Lung (tissue), 12 donors: Measurements from ENCODE around the gene MALT1. TPM values are rescaled to one million over a fixed set of nuclear protein-coding genes. Genes with fewer than 3 reads are reported as not detected.
"Not testable (repeated sequence)": the region's sequence is repeated elsewhere in the genome, so short reads cannot be mapped to it uniquely, and the experiment has no call there.

Source experiments
- ATAC-seq: fragments of 200-7000 bp; cut with Tn5 transposase; one replicate; pipeline ENCODE4 v1.9.1; 2020; ENCODE audit warnings: moderate number of reproducible peaks; ENCODE audit not compliant: insufficient read depth, low FRiP score
- DNase-seq, 3 donors: peaks; one replicate each; pipeline ENCODE4 v3.0.0-alpha.2; 2013 to 2017
- H3K27ac ChIP-seq, 2 donors: one replicate each; pipeline ENCODE4 v1.5.1; 2013; ENCODE audit warnings: mild to moderate bottlenecking in 2 of 2, moderate library complexity in 2 of 2, control low read depth in 1 of 2, inconsistent platforms in 1 of 2, low read depth in 1 of 2, low read length in 1 of 2
- H3K27me3 ChIP-seq, 3 donors: one replicate each; pipeline ENCODE4 v1.5.1; 2013; ENCODE audit warnings: low read length in 2 of 3; ENCODE audit not compliant: control insufficient read depth in 3 of 3, insufficient read depth in 3 of 3
- H3K36me3 ChIP-seq, 4 donors: one replicate each; pipeline ENCODE4 v1.5.1; 2013; ENCODE audit warnings: low read length in 4 of 4, mild to moderate bottlenecking in 1 of 4, moderate library complexity in 1 of 4; ENCODE audit not compliant: control insufficient read depth in 4 of 4, insufficient read depth in 4 of 4
- H3K4me1 ChIP-seq, 5 donors: one replicate each; pipeline ENCODE4 v1.5.1; 2013; ENCODE audit warnings: low read length in 5 of 5, mild to moderate bottlenecking in 2 of 5, moderate library complexity in 1 of 5; ENCODE audit not compliant: control insufficient read depth in 5 of 5, insufficient read depth in 5 of 5
- H3K4me3 ChIP-seq: one replicate; pipeline ENCODE4 v1.5.1; 2013; ENCODE audit warnings: mild to moderate bottlenecking, control low read depth, moderate library complexity
- H3K9ac ChIP-seq, 2 donors: one replicate each; pipeline ENCODE4 v1.5.1; 2013; ENCODE audit warnings: low read length in 2 of 2, control low read depth in 1 of 2; ENCODE audit not compliant: insufficient read depth in 1 of 2
- H3K9me3 ChIP-seq, 4 donors: one replicate each; pipeline ENCODE4 v1.5.1; 2013; ENCODE audit warnings: low read length in 3 of 4, mild to moderate bottlenecking in 1 of 4, moderate library complexity in 1 of 4; ENCODE audit not compliant: control insufficient read depth in 4 of 4, insufficient read depth in 3 of 4
- WGBS, 2 donors: extraction: QIAGEN DNeasy Blood & Tissue Kit; methylation state at CpG; one replicate each; pipeline ENCODE4 v1.1.7; 2013; 5-methylcytosine and 5-hydroxymethylcytosine counted together
- polyA plus RNA-seq, 2 donors: library from polyadenylated mRNA; stranded (reverse); fragments of 200-250 nt; gene quantifications; one replicate each; pipeline ENCODE4 v1.2.1, GENCODE V29; 2013
- total RNA-seq, 2 donors: library from RNA; depleted of rRNA in 1 of 2; stranded (reverse); fragments of >200 nt in 1 of 2; gene quantifications; one replicate each; pipeline ENCODE4 v1.2.1, GENCODE V29; 2014 to 2021
- TF ChIP-seq, protein P1 (sequence below): IDR thresholded peaks from 2 replicates; pipeline ENCODE4 v1.5.1; 2012; ENCODE audit warnings: mild to moderate bottlenecking; ENCODE audit errors: control extremely low read depth, extremely low read depth
- donor health status: control.
- donor health status: control.
- donor health status: Bipolar disorder and iron deficiency.
- donor health status: healthy.
- donor health status: DM: yes; HTN: yes; CAD: no.

Gene MALT1
- total and polyA plus RNA-seq, 4 donors, result 6.1 to 35.6 (median 12.9) TPM

DNA sequence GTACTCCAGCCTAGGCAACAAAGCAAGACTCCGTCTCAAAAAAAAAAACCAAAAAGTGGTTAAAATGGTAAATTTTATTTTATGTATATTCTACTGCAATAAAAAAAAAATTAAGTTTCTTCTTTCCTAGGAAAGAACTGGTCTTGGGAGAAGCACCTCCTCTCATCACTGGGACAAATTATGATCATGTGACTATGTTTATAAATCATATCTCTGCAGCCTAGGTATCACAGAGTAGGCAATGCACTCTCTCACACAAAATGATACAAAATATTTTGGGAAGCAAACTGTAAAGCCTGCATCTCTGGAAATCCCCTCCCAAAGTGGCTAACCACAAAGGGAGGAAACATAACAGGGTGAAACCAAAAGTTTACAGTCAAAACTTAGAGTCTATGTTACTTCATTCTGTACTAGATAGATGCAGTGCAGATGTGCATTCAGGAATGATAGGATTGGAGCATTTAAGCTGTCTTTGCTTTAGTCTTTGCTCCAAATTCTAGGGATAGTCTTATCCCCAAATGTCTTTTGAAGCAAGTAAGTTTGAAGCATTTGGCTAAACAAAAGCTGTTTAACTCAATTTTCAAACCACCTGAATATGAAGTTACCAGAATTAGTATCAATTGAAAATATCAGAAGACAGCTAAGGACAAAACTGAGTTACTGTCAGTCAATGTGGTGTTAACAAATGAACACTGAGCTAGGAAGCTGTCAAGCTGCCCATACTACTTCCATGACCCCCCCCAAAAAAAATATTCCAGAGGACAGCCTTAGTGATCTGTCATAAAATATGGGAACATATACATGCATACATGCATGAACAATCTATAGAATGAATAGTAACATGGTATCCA lies 21.1 kb upstream of the MALT1 start:
- no peak overlapping the region for H3K9ac ChIP-seq
- H3K4me3 ChIP-seq, result no peak overlapping the region
- H3K27me3 ChIP-seq, result no peaks in the 10 kb centered on the region
- H3K36me3 ChIP-seq, result no peaks in the 10 kb centered on the region
- TF ChIP-seq, protein P1, sequence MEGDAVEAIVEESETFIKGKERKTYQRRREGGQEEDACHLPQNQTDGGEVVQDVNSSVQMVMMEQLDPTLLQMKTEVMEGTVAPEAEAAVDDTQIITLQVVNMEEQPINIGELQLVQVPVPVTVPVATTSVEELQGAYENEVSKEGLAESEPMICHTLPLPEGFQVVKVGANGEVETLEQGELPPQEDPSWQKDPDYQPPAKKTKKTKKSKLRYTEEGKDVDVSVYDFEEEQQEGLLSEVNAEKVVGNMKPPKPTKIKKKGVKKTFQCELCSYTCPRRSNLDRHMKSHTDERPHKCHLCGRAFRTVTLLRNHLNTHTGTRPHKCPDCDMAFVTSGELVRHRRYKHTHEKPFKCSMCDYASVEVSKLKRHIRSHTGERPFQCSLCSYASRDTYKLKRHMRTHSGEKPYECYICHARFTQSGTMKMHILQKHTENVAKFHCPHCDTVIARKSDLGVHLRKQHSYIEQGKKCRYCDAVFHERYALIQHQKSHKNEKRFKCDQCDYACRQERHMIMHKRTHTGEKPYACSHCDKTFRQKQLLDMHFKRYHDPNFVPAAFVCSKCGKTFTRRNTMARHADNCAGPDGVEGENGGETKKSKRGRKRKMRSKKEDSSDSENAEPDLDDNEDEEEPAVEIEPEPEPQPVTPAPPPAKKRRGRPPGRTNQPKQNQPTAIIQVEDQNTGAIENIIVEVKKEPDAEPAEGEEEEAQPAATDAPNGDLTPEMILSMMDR, result no peak
- H3K27ac ChIP-seq, result no peak overlapping the region
- ATAC-seq (no peak), DNase-seq (no peak)
- 82 to 91% methylated on average over 1 of the region's 1 CpG for WGBS, 2 donors
- H3K4me1 ChIP-seq, result no peaks in the 10 kb centered on the region
- H3K9me3 ChIP-seq, result peaks cover 0 to 4% (median 2%) of the 10 kb centered on the region in 4 donors

DNA sequence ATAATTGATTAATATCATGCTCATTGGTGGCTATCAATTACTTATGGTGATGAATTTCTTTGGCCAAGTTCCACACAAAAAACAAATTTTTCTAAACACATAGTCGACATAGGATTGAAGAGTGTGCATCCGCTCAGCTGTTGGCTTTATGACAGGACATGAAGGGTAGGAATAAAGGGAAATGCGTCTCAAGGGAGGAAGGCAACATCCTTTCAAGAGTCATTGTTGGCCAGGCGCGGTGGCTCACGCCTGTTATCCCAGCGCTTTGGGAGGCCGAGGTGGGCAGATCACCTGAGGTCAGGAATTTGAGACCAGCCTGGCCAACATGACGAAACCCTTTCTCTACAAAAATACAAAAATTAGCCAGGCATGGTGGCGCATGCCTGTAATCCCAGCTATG lies 20.4 kb upstream of the MALT1 start:
- DNase-seq, H3K27ac ChIP-seq, H3K4me1 ChIP-seq, H3K9me3 ChIP-seq, H3K9ac ChIP-seq, ATAC-seq, H3K36me3 ChIP-seq, H3K27me3 ChIP-seq, H3K4me3 ChIP-seq: not testable (repeated sequence)
- WGBS, 2 donors, result 85 to 86% methylated on average over 10 of the region's 10 CpGs

DNA sequence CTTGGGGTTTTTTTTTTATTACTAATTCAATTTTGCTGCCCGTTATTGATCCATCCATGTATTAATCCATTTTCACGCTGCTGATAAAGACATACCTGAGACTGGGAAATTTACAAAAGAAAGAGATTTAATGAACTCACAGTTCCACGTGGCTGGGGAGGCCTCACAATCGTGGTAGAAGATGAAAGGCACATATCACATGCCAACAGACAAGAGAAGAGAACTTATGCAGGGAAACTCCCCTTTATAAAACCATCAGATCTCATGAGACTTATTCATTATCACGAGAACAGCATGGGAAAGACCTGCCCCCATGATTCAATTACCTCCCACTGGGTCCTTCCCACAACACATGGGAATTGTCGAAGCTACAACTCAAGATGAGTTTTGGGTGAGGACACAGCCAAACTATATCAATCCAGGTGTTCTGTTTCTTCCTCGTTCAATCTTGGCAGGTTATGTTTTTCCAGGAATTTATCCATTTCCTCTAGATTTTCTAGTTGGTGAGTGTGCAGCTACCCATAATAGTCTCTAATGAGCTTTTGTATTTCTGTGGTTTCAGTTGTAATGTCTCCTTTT lies 18.0 kb upstream of the MALT1 start:
- WGBS, 2 donors, result 88 to 91% methylated on average over 7 of the region's 7 CpGs
- DNase-seq, H3K9ac ChIP-seq, H3K4me1 ChIP-seq, H3K27me3 ChIP-seq, H3K4me3 ChIP-seq, ATAC-seq, H3K36me3 ChIP-seq, H3K9me3 ChIP-seq, H3K27ac ChIP-seq: not testable (repeated sequence)

DNA sequence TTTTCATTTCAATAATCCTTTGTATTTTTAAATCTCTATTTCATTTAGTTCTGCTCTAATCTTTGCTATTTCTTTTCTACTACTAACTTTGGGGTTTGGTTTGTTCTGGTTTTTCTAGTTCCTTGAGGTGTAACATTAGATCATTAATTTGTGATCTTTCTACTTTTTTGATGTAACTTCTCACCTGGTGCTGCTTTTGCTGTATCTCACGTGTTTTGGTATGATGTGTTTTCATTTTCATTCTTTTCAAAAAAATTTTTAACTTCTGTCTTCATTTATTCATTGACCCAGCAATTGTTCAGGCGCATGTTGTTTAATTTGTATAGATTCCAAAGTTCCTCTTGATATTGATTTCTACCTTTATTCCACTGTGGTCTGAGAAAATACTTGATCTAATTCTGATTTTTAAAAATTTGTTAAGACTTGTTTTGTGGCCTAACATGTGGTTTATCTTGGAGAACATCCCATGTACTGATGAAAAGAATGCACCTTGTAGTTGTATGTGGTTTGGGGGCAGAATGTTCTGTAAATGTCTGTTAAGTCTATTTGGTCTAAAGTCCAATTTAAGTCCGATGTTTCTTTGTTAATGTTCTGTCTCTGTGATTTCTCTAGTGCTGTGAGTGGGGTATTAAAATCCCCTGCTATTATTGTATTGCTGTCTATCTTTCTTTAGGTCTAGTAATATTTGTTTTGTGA lies 17.3 kb upstream of the MALT1 start:
- DNase-seq (no peak), ATAC-seq (no peak)
- H3K4me3 ChIP-seq, result no peak overlapping the region
- WGBS, 2 donors, result 26 to 48% methylated on average over 3 of the region's 3 CpGs
- TF ChIP-seq, protein P1, result no peak
- peaks cover 0 to 5% (median 4%) of the 10 kb centered on the region in 4 donors for H3K9me3 ChIP-seq
- no peak overlapping the region for H3K27ac ChIP-seq
- no peaks in the 10 kb centered on the region for H3K27me3 ChIP-seq
- H3K36me3 ChIP-seq, result no peaks in the 10 kb centered on the region
- peaks cover 0 to 5% (median 0%) of the 10 kb centered on the region in 5 donors for H3K4me1 ChIP-seq
- no peak overlapping the region for H3K9ac ChIP-seq
